GM12873 (cell line): ENCODE results near the gene GREB1.

Experiments used
- TF ChIP-seq, protein P1 (sequence below): IDR thresholded peaks from 2 replicates; pipeline ENCODE4 v1.5.1; 2012; ENCODE audit warnings: low read depth, mild to moderate bottlenecking, moderate library complexity, low read length, control low read depth; ENCODE audit not compliant: insufficient read depth; ENCODE audit errors: missing control alignments

The GREB1 gene

DNA sequence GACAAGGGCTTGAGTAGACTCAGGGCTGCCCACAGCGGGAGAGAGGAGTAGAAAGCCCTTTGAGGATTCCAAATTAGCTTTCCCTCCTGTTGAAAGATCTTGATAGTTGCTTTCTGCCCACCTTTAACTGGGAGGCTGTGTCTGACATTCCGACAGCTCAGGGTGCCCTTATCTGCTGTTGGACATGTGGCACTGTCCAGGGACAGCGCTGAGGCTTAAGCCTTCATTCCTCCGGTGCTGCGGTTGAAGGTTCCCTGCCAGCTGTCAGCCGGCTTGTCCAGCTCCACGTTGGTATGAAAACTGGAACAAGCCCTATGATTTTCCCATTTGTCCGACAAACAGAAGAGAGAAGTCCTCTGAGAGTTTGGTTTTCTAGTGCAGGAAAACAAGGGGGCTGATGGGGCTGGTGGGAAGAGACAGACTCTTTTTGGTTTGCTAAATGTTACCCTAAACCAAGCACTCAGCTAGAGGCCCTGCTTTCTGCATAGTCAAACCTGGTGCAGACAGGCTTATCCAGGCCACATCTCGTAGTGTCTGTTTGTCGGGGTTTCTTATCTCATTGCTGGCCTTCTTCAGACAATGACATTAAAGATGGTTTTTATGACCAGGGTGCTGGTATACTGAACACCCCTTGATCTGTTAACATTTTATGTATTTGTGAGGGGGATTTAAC, 24.5 kb downstream of the GREB1 start:
- TF ChIP-seq, protein P1, sequence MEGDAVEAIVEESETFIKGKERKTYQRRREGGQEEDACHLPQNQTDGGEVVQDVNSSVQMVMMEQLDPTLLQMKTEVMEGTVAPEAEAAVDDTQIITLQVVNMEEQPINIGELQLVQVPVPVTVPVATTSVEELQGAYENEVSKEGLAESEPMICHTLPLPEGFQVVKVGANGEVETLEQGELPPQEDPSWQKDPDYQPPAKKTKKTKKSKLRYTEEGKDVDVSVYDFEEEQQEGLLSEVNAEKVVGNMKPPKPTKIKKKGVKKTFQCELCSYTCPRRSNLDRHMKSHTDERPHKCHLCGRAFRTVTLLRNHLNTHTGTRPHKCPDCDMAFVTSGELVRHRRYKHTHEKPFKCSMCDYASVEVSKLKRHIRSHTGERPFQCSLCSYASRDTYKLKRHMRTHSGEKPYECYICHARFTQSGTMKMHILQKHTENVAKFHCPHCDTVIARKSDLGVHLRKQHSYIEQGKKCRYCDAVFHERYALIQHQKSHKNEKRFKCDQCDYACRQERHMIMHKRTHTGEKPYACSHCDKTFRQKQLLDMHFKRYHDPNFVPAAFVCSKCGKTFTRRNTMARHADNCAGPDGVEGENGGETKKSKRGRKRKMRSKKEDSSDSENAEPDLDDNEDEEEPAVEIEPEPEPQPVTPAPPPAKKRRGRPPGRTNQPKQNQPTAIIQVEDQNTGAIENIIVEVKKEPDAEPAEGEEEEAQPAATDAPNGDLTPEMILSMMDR: no peak

DNA sequence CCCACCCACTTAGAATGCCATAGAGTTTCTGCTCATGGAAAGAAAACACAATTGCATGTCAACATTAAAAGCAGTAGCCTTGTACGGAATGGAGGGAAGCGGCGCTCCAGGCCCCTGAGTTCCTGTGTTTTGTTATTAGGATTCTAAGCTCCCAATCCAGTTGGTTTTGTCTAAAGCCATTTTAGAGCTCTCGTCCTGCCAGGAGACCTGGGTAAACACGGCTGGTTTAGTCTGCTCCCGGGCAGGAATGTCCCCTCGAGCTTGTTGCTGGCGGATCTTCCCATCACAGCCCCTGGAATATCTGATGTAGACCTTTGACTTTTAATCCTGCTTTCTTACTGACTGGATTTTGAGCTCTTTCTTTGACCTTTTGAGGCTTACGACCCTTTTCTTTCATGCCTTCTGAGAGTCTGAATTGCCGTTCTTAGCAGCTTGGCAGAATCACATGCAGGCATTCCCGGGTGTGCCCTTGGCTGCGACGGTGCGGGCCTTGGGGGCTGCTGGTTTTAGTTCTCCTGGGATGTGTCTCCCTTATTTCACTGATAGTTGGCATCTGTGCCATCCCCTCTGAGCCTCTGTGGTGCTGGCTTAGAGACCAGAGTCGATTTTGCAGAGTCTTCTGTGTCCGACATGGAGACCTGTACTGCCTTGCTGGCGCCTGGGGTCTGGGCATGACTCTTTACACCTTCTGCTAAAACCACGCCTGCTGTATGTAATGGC, 25.4 kb downstream of the GREB1 start:
- TF ChIP-seq, protein P1: no peak

DNA sequence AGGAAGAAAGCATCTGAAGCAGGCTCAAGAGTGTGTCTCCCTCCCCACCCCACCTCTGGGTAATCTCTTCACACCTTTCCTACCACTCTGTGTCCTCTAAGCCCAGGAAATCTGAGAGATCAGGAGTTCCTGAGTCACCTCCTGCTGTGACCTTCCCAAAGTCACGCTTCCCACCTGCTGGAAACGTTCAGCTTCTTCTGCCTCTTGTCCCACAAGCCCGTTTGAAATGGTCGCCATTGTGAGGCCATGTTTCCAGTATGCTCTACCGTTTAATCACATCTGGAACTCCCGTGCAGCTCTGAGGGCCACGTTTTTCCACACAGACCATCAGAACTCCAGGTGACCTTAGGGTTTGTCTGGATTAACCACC, 25.9 kb downstream of the GREB1 start:
- TF ChIP-seq, protein P1: no peak

DNA sequence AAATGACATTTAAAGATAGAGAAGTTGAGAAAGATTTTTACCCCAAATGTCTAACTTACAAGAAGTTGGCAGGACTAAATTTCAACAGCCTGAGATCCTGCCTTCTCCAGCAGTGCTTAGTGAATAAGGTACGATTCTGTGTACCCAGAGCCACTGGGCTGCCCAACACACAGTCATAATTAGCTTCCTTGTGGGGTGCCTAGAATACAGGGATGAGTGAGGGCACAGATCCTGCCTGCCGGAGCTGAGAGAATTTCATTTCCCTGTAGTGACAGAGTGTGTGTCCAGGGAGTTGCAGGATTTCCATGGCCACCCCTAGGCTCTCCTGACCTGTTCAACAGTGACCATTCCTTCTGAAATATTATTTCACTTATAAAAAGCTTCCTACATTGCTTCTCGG, 27.0 kb downstream of the GREB1 start:
- TF ChIP-seq, protein P1: no peak

DNA sequence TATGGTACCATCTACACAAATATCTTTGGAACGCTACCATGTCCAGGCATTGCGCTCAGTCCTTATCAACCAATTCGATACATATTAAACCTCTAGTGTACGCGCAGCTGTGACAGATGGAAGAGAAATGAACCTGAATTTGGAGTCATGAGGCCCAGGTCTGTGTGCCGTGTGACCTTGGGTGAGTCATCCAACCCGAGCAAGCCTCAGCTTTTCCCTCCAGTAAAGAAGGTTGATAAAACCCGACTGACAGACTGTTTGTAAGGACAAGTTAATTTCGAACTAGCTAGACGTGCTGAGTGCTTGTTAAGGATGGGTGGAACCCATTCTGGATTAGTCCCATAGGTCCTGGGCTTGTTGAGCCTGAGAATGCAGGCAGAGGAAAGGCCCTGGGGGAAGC, 28.2 kb downstream of the GREB1 start:
- TF ChIP-seq, protein P1: no peak

DNA sequence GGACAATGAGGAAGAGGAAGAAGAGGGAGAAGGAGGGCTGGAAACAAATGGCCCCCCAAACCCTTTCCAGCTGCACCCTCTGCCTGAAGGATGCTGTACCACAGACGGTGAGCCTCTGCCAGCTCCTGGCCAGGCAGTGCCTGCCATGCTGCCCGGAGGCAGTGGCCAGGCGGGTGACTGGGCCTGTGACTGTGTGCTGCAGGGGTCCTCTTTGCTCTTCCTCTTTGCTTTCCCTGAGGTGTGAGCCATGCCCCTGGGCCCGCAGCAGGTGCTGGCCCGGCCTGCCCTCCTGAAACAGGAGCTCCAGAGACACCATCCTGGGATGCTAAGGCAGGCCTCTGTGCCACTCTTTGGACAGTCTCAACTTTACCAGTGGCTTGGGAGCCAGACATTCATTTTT, 28.6 kb downstream of the GREB1 start:
- TF ChIP-seq, protein P1: no peak

DNA sequence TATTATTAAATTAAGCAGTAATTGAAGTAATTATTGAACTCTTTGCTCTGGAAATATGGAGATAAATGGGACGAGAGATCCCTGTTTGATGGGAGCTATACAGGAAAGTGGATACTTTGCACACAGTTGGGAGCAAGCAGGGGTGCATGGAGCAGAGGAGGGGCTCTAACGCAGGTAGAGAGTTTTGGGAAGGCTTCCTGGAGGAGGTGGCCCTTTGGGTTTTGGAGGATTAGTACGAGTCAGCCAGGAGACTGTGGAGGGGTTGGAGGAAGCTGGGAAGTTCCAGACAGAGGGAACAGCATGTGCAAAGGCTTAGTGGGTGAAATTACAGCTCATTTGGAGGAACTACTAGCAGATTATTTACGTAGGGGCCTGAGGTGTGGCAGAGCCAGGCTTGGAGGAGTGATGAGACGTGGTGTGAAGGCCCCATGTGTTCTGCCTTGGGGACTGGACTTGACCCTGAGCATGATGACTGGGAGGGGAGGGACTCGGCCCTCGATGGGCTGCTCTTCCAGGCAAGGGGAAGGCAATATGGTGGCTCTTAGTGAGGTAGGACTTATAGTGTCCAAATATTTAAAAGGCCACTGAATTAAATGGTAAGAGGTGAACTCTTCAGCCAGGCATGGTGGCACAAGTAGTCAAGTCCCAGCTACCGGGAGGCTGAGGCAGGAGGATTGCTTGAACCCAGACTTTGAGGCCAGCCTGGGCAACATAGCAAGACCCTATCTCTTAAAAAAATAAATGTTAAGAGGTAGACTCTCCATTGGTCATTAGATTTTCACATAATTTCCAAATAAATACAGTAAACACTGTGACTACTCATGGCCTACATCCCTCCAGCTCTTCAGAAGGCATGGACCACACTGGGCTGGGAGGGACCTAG, 30.2 kb downstream of the GREB1 start:
- TF ChIP-seq, protein P1: no peak
